GM23338 (cell line): ENCODE data around the gene CRKL. TPM values are rescaled to one million over a fixed set of nuclear protein-coding genes. Genes with fewer than 3 reads are reported as not detected.

Source experiments
- ATAC-seq: fragments of 200-7000 bp; cut with Tn5 transposase; 3 replicates; pipeline ENCODE4 v1.9.1; 2020
- DNase-seq: peaks from one replicate; pipeline ENCODE4 v3.0.0-alpha.2; 2015; ENCODE audit warnings: low spot score
- H2AFZ ChIP-seq: fragments of 200-600 bp; sonication (generic); 2 replicates; pipeline ENCODE4 v1.8.0; 2016; ENCODE audit warnings: antibody characterized with exemption, mild to moderate bottlenecking, moderate library complexity
- H3F3A ChIP-seq: fragments of 200-600 bp; sonication (generic); replicated peaks from 2 replicates; pipeline ENCODE4 v1.8.0; 2017; ENCODE audit warnings: antibody characterized with exemption, mixed run types, low read depth
- H3K27ac ChIP-seq: fragments of 200-600 bp; sonication (generic); 2 replicates; pipeline ENCODE4 v1.6.1; 2016; ENCODE audit warnings: low read depth
- H3K27me3 ChIP-seq: fragments of 200-600 bp; sonication (generic); 2 replicates; pipeline ENCODE4 v1.8.0; 2016; ENCODE audit warnings: mild to moderate bottlenecking, mixed run types, moderate library complexity; ENCODE audit not compliant: insufficient read depth
- H3K36me3 ChIP-seq: fragments of 200-600 bp; sonication (generic); 2 replicates; pipeline ENCODE4 v1.8.0; 2016; ENCODE audit warnings: mild to moderate bottlenecking; ENCODE audit not compliant: insufficient read depth
- H3K4me1 ChIP-seq: fragments of 200-600 bp; sonication (generic); 2 replicates; pipeline ENCODE4 v1.8.0; 2016; ENCODE audit warnings: mild to moderate bottlenecking, moderate library complexity; ENCODE audit not compliant: insufficient read depth
- H3K4me2 ChIP-seq: fragments of 200-600 bp; sonication (generic); 2 replicates; pipeline ENCODE4 v1.7.1; 2017; ENCODE audit warnings: mixed run types
- H3K4me3 ChIP-seq: fragments of 200-600 bp; sonication (generic); 2 replicates; pipeline ENCODE4 v1.6.1; 2016; ENCODE audit warnings: mixed run types
- H3K79me2 ChIP-seq: fragments of 200-600 bp; sonication (generic); replicated peaks from 2 replicates; pipeline ENCODE4 v1.8.0; 2017; ENCODE audit warnings: mild to moderate bottlenecking; ENCODE audit not compliant: insufficient read depth
- H3K9me2 ChIP-seq: fragments of 200-600 bp; sonication (generic); 2 replicates; pipeline ENCODE4 v1.8.0; 2017; ENCODE audit not compliant: insufficient read depth
- H4K20me1 ChIP-seq: fragments of 200-600 bp; sonication (generic); replicated peaks from 2 replicates; pipeline ENCODE4 v1.8.0; 2017; ENCODE audit warnings: mild to moderate bottlenecking; ENCODE audit not compliant: insufficient read depth
- H3K27ac Mint-ChIP-seq: 2 replicates; pipeline ENCODE4 v1.8.0; 2020; ENCODE audit warnings: inconsistent platforms, mild to moderate bottlenecking, moderate library complexity, mixed read lengths
- H3K27me3 Mint-ChIP-seq: 3 replicates; pipeline ENCODE4 v1.8.0; 2022; ENCODE audit warnings: low read depth, mild to moderate bottlenecking, moderate library complexity, mixed read lengths, inconsistent platforms; ENCODE audit not compliant: insufficient read depth, poor library complexity
- H3K36me3 Mint-ChIP-seq: 3 replicates; pipeline ENCODE4 v1.8.0; 2021; ENCODE audit warnings: low read depth, mild to moderate bottlenecking, inconsistent platforms, moderate library complexity, mixed read lengths
- H3K4me1 Mint-ChIP-seq: 3 replicates; pipeline ENCODE4 v1.8.0; 2020; ENCODE audit warnings: mild to moderate bottlenecking, inconsistent platforms, mixed read lengths
- H3K4me3 Mint-ChIP-seq: 3 replicates; pipeline ENCODE4 v1.8.0; 2021; ENCODE audit warnings: moderate library complexity, mild to moderate bottlenecking, inconsistent platforms, mixed read lengths
- H3K9me3 Mint-ChIP-seq: 3 replicates; pipeline ENCODE4 v1.8.0; 2020; ENCODE audit warnings: moderate library complexity, mild to moderate bottlenecking, inconsistent platforms, mixed read lengths
- CREB1 ChIP-seq: fragments of 250-450 bp; sonication (Bioruptor Pico); IDR thresholded peaks from 2 replicates; pipeline ENCODE4 v1.5.0; 2020; ENCODE audit warnings: low read depth, mild to moderate bottlenecking, moderate library complexity
- ETS1 ChIP-seq: IDR thresholded peaks from 2 replicates; pipeline ENCODE4 v1.6.1; 2016; ENCODE audit warnings: antibody characterized with exemption
- EZH2phosphoT487 ChIP-seq: fragments of 200-600 bp; sonication (generic); IDR thresholded peaks from one replicate; pipeline ENCODE4 v1.8.1; 2018; ENCODE audit warnings: antibody characterized with exemption; ENCODE audit not compliant: unreplicated experiment
- JUNB ChIP-seq: IDR thresholded peaks from one replicate; pipeline ENCODE4 v1.6.1; 2016; ENCODE audit warnings: antibody characterized with exemption; ENCODE audit not compliant: unreplicated experiment
- NANOG ChIP-seq: IDR thresholded peaks from 2 replicates; pipeline ENCODE4 v1.6.1; 2016; ENCODE audit warnings: antibody characterized with exemption, borderline replicate concordance
- STAT1 ChIP-seq: IDR thresholded peaks from one replicate; pipeline ENCODE4 v1.6.1; 2016; ENCODE audit warnings: antibody characterized with exemption; ENCODE audit not compliant: unreplicated experiment
- ZNF114 ChIP-seq: fragments of 250-450 bp; sonication (Bioruptor Pico); IDR thresholded peaks from 2 replicates; pipeline ENCODE4 v1.5.0; 2020; ENCODE audit warnings: mild to moderate bottlenecking, moderate library complexity
- ZNF331 ChIP-seq: fragments of 250-450 bp; sonication (Bioruptor Pico); IDR thresholded peaks from 2 replicates; pipeline ENCODE4 v1.5.0; 2020; ENCODE audit warnings: low read depth, mild to moderate bottlenecking, moderate library complexity
- ZNF462 ChIP-seq: fragments of 250-450 bp; sonication (Bioruptor Pico); IDR thresholded peaks from 2 replicates; pipeline ENCODE4 v1.5.0; 2020; ENCODE audit warnings: mild to moderate bottlenecking, moderate library complexity
- polyA plus RNA-seq: library from polyadenylated mRNA; unstranded; fragments of >200 nt; fragmentation: Nextera tagmentation; extraction: Ambion mirVana; gene quantifications from 2 replicates; pipeline ENCODE4 v1.2.1, GENCODE V29; 2016
- total RNA-seq: library from RNA; depleted of rRNA; stranded (reverse); fragments of >200 nt; shearing (Covaris generic); gene quantifications from 2 replicates; pipeline ENCODE4 v1.2.3, GENCODE V29; 2014
- TF ChIP-seq, protein P1 (sequence below), 2 experiments: fragments of 200-600 bp in 1 of 2; sonication (generic) in 1 of 2; conservative IDR thresholded peaks; 2 replicates each; pipeline versions ENCODE4 v1.5.1 to v1.6.1; 2016 to 2017; ENCODE audit warnings: antibody characterized with exemption in 2 of 2, low read depth in 2 of 2, mild to moderate bottlenecking in 2 of 2, moderate library complexity in 1 of 2

Gene CRKL
- total and polyA plus RNA-seq, 2 experiments from 2014 or later, result 39.5 to 104 TPM

DNA sequence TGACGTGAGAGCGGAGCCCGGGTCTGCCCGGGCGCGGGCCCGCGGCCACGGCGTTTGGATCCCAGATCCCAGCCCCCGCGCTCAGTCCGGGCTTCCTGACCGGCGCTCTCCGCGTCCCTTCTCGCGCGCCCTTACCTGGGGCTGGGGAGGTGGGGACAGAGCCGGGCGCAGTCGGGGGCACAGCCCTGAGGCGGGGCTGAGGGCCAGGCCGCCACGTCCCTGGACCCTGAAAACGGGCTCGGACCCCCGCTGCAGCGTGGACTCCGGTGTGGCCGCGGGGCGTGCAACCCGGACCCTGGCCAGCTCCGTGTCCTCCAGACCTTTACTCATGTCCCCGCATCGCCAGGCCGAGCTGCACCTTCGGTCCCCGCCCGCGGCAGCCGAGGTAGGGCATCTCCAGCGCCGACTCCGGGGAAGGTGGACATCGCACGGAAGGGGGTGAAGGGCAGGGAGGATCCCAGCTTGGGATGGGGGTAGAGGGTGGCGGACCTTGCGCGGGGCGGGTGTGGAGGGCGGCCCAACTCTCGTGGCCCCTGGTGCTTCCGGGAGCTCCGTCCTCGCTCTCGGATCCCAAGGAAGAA, 40.0 kb downstream of the CRKL start:
- Histone ChIP-seq H3K27me3 (peaks cover 18% of the 10 kb centered on the region; the same call in 1 of the 2 replicates), H3K4me3 (peak overlapping the region; percentile 79), H3F3A (peaks cover 9% of the 10 kb centered on the region), H3K79me2 (no peaks in the 10 kb centered on the region), H2AFZ (peak overlapping the region; percentile 97), H3K27ac (no peak overlapping the region), H3K4me1 (peaks cover 4% of the 10 kb centered on the region; the same call in 1 of the 2 replicates), H4K20me1 (peaks cover 14% of the 10 kb centered on the region), H3K9me2 (no peaks in the 10 kb centered on the region), H3K4me2 (peak overlapping the region; percentile 89), H3K36me3 (0 out of 2 replicates have a peak, but pooled peaks cover 4% of the 10 kb centered on the region)
- TF ChIP-seq JUNB (no peak), ZNF114 (CRISPR knock-in tag) (no peak), ZNF462 (CRISPR knock-in tag) (no peak), CREB1 (no peak), NANOG (no peak), EZH2phosphoT487 (no peak), ZNF331 (CRISPR knock-in tag) (no peak), STAT1 (no peak), ETS1 (no peak)
- TF ChIP-seq, protein P1, sequence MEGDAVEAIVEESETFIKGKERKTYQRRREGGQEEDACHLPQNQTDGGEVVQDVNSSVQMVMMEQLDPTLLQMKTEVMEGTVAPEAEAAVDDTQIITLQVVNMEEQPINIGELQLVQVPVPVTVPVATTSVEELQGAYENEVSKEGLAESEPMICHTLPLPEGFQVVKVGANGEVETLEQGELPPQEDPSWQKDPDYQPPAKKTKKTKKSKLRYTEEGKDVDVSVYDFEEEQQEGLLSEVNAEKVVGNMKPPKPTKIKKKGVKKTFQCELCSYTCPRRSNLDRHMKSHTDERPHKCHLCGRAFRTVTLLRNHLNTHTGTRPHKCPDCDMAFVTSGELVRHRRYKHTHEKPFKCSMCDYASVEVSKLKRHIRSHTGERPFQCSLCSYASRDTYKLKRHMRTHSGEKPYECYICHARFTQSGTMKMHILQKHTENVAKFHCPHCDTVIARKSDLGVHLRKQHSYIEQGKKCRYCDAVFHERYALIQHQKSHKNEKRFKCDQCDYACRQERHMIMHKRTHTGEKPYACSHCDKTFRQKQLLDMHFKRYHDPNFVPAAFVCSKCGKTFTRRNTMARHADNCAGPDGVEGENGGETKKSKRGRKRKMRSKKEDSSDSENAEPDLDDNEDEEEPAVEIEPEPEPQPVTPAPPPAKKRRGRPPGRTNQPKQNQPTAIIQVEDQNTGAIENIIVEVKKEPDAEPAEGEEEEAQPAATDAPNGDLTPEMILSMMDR (conservative IDR thresholded peaks at IDR 0.05; ENCODE audit: low read depth in 2 of 2), result no peak
- ATAC-seq (peak; percentile 71), DNase-seq (peak; percentile 71)
- Mint-ChIP-seq H3K9me3 (0 out of 3 replicates have a peak, but pooled peaks cover 2% of the 10 kb centered on the region), H3K27me3 (peaks cover 26% of the 10 kb centered on the region), H3K4me3 (peak overlapping the region; percentile 78), H3K4me1 (peaks cover 11% of the 10 kb centered on the region; the same call in 2 of the 3 replicates), H3K27ac (no peak overlapping the region), H3K36me3 (peaks cover 18% of the 10 kb centered on the region; the same call in 2 of the 3 replicates)
